ENCODE data around the gene SMIM44.

DNA sequence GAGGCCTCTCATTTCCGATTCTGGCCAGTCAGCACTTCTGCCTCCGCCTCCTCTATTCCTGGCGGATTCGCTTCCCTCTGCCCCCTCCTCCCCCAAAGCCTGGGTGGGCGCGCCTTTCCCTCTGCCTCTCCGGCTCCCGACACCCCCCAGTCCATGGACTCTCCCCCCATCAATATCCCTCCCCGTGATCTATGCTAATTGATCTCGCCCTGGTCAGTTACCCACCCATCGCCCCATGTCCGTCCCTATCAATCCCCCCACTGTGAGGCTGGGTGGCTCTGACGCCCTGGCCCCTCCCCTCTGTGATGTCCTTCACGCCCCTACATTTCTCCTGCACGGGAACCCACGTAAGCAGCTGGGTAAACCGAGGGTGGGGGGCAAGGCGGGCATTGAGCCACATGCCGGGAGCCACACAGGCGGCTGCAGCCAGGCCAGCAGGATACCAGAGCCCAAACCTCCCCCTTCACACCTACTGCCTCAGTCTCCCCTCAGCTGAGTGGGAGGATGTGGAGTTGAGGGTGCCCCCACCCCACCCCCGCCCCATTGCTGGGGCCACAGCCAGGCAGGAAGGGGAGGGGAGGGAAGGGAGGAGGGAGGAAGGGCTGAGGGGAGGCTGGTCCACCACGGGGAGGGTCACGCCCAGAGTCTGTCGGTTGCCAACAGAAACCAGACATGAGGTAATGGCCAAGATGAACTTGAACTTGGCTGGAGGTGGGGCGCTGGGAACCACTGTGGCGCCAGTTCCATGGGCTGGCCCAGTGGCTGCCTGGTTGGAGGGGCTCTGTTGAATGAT, 24.0 kb downstream of the SMIM44 start:
- TF ChIP-seq POLR2A (IDR thresholded peaks at IDR 0.05), result no peak
- TF ChIP-seq CTCF (IDR thresholded peaks at IDR 0.05), result no peak
